Activated T-cell treated with anti-CD3 and anti-CD28 coated beads, Interleukin-2, amount 50 U/mL, for 72 hours (primary cell): ENCODE results near the gene NPAS3. TPM values are rescaled to one million over a fixed set of nuclear protein-coding genes. Genes with fewer than 3 reads are reported as not detected.

ENCODE experiments used
- ATAC-seq, 2 donors: fragments of 150-1000 bp; cut with Tn5 transposase; replicated peaks in 1 of 2; 2 replicates each; pipeline ENCODE4 v1.10.0; 2021; ENCODE audit warnings: moderate library complexity in 2 of 2, mild to moderate bottlenecking in 1 of 2
- DNase-seq, 2 donors: peaks; one replicate each; pipeline ENCODE4 v3.0.0; 2021 to 2022; ENCODE audit warnings: mixed read lengths in 1 of 2
- H3K27ac Mint-ChIP-seq: one replicate; pipeline ENCODE4 v1.8.0; 2022; ENCODE audit warnings: mild to moderate bottlenecking, moderate library complexity, mixed read lengths
- H3K27me3 Mint-ChIP-seq: one replicate; pipeline ENCODE4 v1.8.0; 2022; ENCODE audit warnings: low read depth, mixed read lengths
- H3K36me3 Mint-ChIP-seq, 2 donors: one replicate each; pipeline ENCODE4 v1.8.0; 2022; ENCODE audit warnings: mixed read lengths in 2 of 2, mild to moderate bottlenecking in 1 of 2; ENCODE audit not compliant: insufficient read depth in 2 of 2
- H3K4me1 Mint-ChIP-seq: one replicate; pipeline ENCODE4 v1.8.0; 2022; ENCODE audit warnings: low read depth, mixed read lengths
- H3K4me3 Mint-ChIP-seq, 2 donors: one replicate each; pipeline ENCODE4 v1.8.0; 2022; ENCODE audit warnings: mild to moderate bottlenecking in 2 of 2, mixed read lengths in 2 of 2, moderate library complexity in 2 of 2
- H3K9me3 Mint-ChIP-seq, 2 donors: one replicate each; pipeline ENCODE4 v1.8.0; 2022; ENCODE audit warnings: mixed read lengths in 2 of 2
- total RNA-seq, 2 donors: library from RNA; stranded (reverse); gene quantifications; one replicate each; pipeline ENCODE4 v1.2.3, GENCODE V29; 2022

Gene NPAS3
- total RNA-seq, 2 donors from 2014 or later: not detected

DNA sequence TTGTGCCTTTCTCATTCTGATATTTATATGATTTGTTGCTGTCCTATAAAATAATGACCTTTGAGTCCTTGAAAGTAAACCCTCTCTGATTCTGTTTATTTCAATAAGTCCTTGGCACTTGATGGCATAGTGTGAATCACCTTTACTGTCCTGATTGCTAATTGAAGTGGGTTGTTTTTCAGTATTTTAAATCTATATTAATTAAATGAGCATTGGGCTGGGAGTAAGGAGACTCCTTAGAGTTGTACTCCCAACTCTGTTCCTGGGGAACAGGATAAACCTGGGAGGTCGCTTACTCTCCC is 776.5 kb downstream of the NPAS3 start:
- peaks cover 0 to 3% of the 10 kb centered on the region in 2 donors for H3K9me3 Mint-ChIP-seq
- DNase-seq (no peak), ATAC-seq (no peak)
- no peak overlapping the region for H3K4me3 Mint-ChIP-seq
- no peak overlapping the region for H3K27ac Mint-ChIP-seq
- no peaks in the 10 kb centered on the region for H3K27me3 Mint-ChIP-seq
- no peaks in the 10 kb centered on the region for H3K4me1 Mint-ChIP-seq
- H3K36me3 Mint-ChIP-seq: no peaks in the 10 kb centered on the region

DNA sequence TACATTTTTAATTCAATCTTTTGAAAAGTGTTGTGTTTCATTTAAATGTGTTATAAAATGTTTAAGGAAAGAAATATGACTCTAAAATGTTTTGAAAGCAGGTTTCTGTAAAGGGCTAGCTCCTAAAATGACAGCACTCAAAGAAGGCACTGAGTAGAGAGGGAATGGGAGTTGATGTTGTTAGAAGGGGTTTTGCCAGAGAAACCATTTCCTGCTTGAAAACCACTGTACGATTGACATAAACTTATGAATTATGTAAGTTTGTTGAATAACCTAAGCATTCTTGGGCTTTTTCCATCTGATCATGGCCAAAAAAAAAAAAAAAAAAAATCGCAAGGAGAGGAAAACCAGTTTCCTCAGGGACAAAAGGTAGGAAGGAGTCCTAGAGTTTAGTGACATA is 778.2 kb downstream of the NPAS3 start:
- no peak for ATAC-seq
- Mint-ChIP-seq H3K9me3 (peaks cover 0 to 3% of the 10 kb centered on the region in 2 donors), H3K4me1 (no peaks in the 10 kb centered on the region), H3K27ac (no peak overlapping the region), H3K36me3 (no peaks in the 10 kb centered on the region), H3K27me3 (no peaks in the 10 kb centered on the region), H3K4me3 (no peak overlapping the region)
- no peak for DNase-seq

DNA sequence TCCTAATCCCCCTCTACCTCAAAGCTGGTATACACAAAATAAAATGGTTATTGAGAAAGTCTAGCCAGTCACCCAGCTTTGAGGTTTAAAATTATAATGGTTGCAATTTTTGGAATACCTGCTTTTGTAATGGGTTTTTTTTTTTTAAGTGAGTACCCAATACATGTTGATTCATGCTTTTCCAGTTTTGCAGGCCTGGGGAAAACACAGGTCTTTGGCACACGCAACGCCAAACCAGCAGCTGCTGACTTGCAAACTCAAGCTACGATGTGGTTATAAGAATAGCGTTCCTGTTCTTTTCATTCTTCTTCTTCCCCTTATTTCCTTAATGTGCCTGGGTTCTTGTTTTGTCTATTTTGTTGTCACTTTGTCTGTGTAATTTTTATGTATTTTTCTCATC is 779.2 kb downstream of the NPAS3 start:
- DNase-seq (no peak), ATAC-seq (no peak)
- no peaks in the 10 kb centered on the region for H3K27me3 Mint-ChIP-seq
- H3K9me3 Mint-ChIP-seq: peaks cover 0 to 3% of the 10 kb centered on the region in 2 donors
- H3K36me3 Mint-ChIP-seq: no peaks in the 10 kb centered on the region
- H3K4me1 Mint-ChIP-seq: no peaks in the 10 kb centered on the region
- no peak overlapping the region for H3K27ac Mint-ChIP-seq
- no peak overlapping the region for H3K4me3 Mint-ChIP-seq

GRCh38 chr14:33720284-33720787 is 781.7 kb downstream of the NPAS3 start:
- DNase-seq (no peak), ATAC-seq (no peak)
- H3K27me3 Mint-ChIP-seq: no peaks in the 10 kb centered on the region
- no peaks in the 10 kb centered on the region for H3K4me1 Mint-ChIP-seq
- H3K27ac Mint-ChIP-seq: no peak overlapping the region
- H3K4me3 Mint-ChIP-seq: no peak overlapping the region
- peaks cover 0 to 3% of the 10 kb centered on the region in 2 donors for H3K9me3 Mint-ChIP-seq
- H3K36me3 Mint-ChIP-seq: no peaks in the 10 kb centered on the region

DNA sequence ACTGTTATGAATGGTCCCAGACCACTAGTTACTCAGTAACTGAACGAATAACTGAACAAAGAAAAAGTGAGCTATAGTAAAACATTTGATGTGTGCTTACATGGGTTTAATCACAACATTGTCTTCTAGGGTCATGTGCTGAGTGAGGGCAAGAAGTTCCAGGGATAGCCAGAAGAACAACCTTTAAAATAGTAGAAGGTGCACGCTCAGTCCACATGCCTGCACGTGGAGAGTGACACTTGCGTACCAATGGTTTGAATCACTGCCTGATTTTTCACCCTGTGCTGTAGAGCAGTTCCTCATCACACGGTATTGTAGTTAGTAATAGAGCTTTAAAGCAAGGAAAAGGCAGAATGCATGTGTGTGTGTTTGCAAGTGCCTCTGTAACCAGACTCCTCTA is 788.0 kb downstream of the NPAS3 start:
- Mint-ChIP-seq H3K36me3 (no peaks in the 10 kb centered on the region), H3K4me3 (no peak overlapping the region), H3K9me3 (no peaks in the 10 kb centered on the region), H3K4me1 (no peaks in the 10 kb centered on the region), H3K27me3 (no peaks in the 10 kb centered on the region), H3K27ac (no peak overlapping the region)
- ATAC-seq: no peak
- DNase-seq: no peak

DNA sequence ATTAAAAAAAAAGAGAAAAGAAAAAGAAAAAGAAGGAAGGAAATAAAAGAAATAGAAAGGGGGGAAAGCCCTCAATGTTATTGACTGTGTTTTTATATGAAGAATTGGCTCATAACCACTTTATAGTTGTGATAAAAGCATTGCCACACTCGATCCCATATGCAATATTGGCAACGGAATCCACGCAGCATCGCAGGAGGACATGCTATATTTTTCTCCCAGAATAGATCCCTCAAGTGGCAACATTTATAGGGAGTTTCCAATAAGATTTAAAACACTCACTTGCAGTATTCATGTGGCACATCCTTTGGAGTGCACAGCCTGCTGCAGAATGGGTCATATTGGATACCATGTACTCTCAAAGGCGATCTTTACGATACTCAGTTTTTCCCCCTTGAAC is 788.9 kb downstream of the NPAS3 start:
- no peaks in the 10 kb centered on the region for H3K36me3 Mint-ChIP-seq
- no peaks in the 10 kb centered on the region for H3K4me1 Mint-ChIP-seq
- no peaks in the 10 kb centered on the region for H3K9me3 Mint-ChIP-seq
- DNase-seq: no peak
- H3K27ac Mint-ChIP-seq: no peak overlapping the region
- H3K4me3 Mint-ChIP-seq: no peak overlapping the region
- no peak for ATAC-seq
- peaks cover 6% of the 10 kb centered on the region for H3K27me3 Mint-ChIP-seq

GRCh38 chr14:33728010-33728498 is 789.4 kb downstream of the NPAS3 start:
- Mint-ChIP-seq H3K4me3 (no peak overlapping the region), H3K36me3 (no peaks in the 10 kb centered on the region), H3K9me3 (no peaks in the 10 kb centered on the region), H3K27ac (no peak overlapping the region), H3K27me3 (peaks cover 6% of the 10 kb centered on the region), H3K4me1 (no peaks in the 10 kb centered on the region)
- no peak for DNase-seq
- peak in 1 of 2 donors; percentile 36 for ATAC-seq

DNA sequence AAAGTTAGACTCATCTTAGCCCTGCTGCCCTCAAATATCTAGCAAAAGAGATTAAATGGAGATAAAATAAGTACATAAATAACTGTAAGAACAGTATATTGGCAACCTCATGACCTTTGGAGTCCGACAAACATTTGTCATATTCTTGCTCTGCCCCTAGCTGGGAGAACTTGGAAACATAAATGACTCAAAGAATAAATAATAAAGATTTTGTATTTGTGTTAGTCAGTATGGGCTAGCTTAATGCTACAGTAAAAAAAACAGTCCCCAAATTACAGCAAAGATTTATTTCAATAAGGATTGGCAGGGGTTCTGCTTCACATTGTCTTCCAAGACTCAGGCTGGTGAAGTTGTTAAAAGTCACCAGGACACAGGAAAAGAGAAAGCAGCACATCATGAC is 791.5 kb downstream of the NPAS3 start:
- H3K36me3 Mint-ChIP-seq: no peaks in the 10 kb centered on the region
- H3K27me3 Mint-ChIP-seq: peaks cover 6% of the 10 kb centered on the region
- H3K27ac Mint-ChIP-seq: no peak overlapping the region
- ATAC-seq: no peak
- H3K4me1 Mint-ChIP-seq: peaks cover 13% of the 10 kb centered on the region
- DNase-seq: no peak
- H3K9me3 Mint-ChIP-seq: no peaks in the 10 kb centered on the region
- no peak overlapping the region for H3K4me3 Mint-ChIP-seq

GRCh38 chr14:33732175-33732574 is 793.5 kb downstream of the NPAS3 start:
- H3K27me3 Mint-ChIP-seq: peaks cover 6% of the 10 kb centered on the region
- DNase-seq (no peak), ATAC-seq (no peak)
- H3K9me3 Mint-ChIP-seq: no peaks in the 10 kb centered on the region
- peaks cover 13% of the 10 kb centered on the region for H3K4me1 Mint-ChIP-seq
- no peaks in the 10 kb centered on the region for H3K36me3 Mint-ChIP-seq
- H3K27ac Mint-ChIP-seq: no peak overlapping the region
- H3K4me3 Mint-ChIP-seq: no peak overlapping the region

DNA sequence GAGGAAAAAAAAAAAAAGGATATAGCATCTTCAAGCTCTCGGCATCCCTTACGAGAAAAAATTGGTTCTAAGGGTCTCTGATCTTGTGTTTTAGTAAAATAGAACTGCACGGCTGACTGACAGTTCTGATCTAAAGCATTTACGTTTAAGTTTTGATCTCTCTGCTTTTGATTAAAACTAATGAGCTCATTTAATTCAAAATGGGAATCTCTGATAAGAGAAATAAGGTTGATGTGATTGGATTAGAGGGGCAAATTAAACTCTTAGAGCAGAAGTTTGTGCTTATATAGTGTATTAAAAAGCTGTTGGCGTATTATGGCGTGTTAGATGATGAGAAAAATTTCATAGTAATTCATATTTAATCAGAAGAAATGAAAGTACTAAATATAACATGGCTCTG is 794.6 kb downstream of the NPAS3 start:
- Mint-ChIP-seq H3K27ac (no peak overlapping the region), H3K36me3 (no peaks in the 10 kb centered on the region), H3K4me3 (no peak overlapping the region)

GRCh38 chr14:33733721-33734120 is 795.0 kb downstream of the NPAS3 start:
- H3K36me3 Mint-ChIP-seq: no peaks in the 10 kb centered on the region
- DNase-seq (no peak), ATAC-seq (peak in 1 of 2 donors; percentile 41)
- H3K27me3 Mint-ChIP-seq: peaks cover 12% of the 10 kb centered on the region
- H3K27ac Mint-ChIP-seq: no peak overlapping the region
- H3K4me3 Mint-ChIP-seq: no peak overlapping the region
- H3K9me3 Mint-ChIP-seq: peaks cover 0 to 2% of the 10 kb centered on the region in 2 donors
- peaks cover 13% of the 10 kb centered on the region for H3K4me1 Mint-ChIP-seq

More for the DNA sequence above, 794.6 kb downstream of the NPAS3 start:
- Mint-ChIP-seq H3K27me3 (peaks cover 12% of the 10 kb centered on the region), H3K9me3 (peaks cover 0 to 2% of the 10 kb centered on the region in 2 donors), H3K4me1 (peaks cover 13% of the 10 kb centered on the region)
- DNase-seq (no peak), ATAC-seq (no peak)

DNA sequence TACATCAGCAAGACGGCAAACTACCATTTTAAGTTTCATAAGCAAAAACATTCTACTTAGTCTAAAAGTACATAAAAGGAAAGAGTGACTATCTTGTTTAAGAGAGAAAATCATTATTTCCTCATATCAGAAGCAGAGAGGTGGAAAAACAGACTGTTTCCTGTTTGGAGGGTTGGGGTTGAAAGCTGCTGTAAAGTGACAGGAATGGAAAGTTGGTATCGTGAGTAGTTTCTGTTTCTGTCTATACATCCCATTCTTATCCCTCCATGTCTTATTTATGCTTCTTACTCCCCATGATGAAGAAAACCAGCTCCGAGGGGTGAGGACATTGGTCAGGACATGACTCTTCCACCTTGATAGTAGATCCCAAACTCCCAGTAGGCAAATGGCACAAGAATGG is 795.7 kb downstream of the NPAS3 start:
- ATAC-seq: peak in 1 of 2 donors; percentile 33
- Mint-ChIP-seq H3K4me1 (peaks cover 13% of the 10 kb centered on the region), H3K9me3 (peaks cover 0 to 2% of the 10 kb centered on the region in 2 donors), H3K4me3 (no peak overlapping the region), H3K36me3 (no peaks in the 10 kb centered on the region), H3K27ac (no peak overlapping the region), H3K27me3 (peaks cover 12% of the 10 kb centered on the region)
- DNase-seq: no peak

GRCh38 chr14:33736299-33736825 is 797.7 kb downstream of the NPAS3 start:
- no peak for ATAC-seq
- Mint-ChIP-seq H3K4me1 (peaks cover 13% of the 10 kb centered on the region), H3K9me3 (peaks cover 0 to 2% of the 10 kb centered on the region in 2 donors), H3K4me3 (no peak overlapping the region), H3K27ac (no peak overlapping the region), H3K27me3 (peaks cover 12% of the 10 kb centered on the region), H3K36me3 (no peaks in the 10 kb centered on the region)
- no peak for DNase-seq

DNA sequence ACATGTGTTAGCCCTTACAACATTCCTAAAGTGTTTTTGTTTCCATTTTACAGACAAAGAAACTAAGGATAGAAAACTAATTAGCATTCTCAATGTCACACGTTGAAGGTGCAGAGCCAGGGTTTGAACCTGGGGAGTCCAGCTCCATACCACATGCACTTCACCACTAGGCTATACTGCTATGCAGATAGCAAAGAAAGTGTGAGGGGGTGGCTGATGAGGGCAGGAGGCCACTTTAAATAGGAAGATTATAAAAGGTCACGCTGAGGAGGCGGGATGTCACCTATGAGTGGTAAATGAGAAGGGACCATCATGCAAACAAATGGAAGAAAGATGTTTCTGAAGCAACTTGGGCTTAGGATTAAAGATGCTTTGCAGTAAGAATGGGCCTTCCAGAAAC is 798.3 kb downstream of the NPAS3 start:
- H3K9me3 Mint-ChIP-seq: peaks cover 0 to 2% of the 10 kb centered on the region in 2 donors
- ATAC-seq: no peak
- no peak overlapping the region for H3K27ac Mint-ChIP-seq
- no peak for DNase-seq
- H3K27me3 Mint-ChIP-seq: peaks cover 10% of the 10 kb centered on the region
- H3K36me3 Mint-ChIP-seq: no peaks in the 10 kb centered on the region
- H3K4me3 Mint-ChIP-seq: no peak overlapping the region
- H3K4me1 Mint-ChIP-seq: peaks cover 13% of the 10 kb centered on the region
